HL-60 (cell line): Measurements from ENCODE around the gene SSTR4.

ENCODE experiments used
- CTCF ChIP-seq: IDR thresholded peaks from one replicate; pipeline ENCODE4 v1.5.1; 2011; ENCODE audit warnings: low read length, control low read depth, inconsistent platforms; ENCODE audit not compliant: insufficient read depth
- GABPA ChIP-seq: IDR thresholded peaks from 2 replicates; pipeline ENCODE4 v1.6.1; 2012; ENCODE audit warnings: low read depth
- POLR2AphosphoS5 ChIP-seq: IDR thresholded peaks from 2 replicates; pipeline ENCODE4 v1.6.1; 2012; ENCODE audit warnings: low read depth

DNA sequence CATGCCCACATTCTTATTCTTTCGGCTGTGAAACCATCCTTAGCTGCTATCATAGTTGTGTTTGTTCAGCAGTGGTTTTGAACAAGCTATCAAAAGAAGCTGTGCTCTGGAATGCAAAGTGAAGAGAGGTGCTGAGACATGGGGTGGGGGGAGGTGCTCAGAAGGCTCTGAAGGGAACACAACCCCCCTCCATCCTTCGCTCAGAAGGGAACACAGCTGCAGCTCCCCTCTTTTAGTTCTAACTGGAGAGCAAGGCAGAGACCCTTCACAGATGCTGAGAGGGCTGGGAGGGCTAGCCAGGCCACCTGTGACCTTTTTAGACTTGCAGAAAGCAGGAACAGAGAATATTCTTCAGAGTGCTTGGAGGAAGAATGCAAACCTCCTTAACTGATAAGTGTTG lies 17.6 kb upstream of the SSTR4 start:
- no peak for TF ChIP-seq CTCF
- no peak for TF ChIP-seq POLR2AphosphoS5
- no peak for TF ChIP-seq GABPA
